ENCODE measurements around the gene UTS2.
A peak's percentile ranks its signal among the peaks of the same experiment; 100 is the strongest.

The UTS2 gene

DNA sequence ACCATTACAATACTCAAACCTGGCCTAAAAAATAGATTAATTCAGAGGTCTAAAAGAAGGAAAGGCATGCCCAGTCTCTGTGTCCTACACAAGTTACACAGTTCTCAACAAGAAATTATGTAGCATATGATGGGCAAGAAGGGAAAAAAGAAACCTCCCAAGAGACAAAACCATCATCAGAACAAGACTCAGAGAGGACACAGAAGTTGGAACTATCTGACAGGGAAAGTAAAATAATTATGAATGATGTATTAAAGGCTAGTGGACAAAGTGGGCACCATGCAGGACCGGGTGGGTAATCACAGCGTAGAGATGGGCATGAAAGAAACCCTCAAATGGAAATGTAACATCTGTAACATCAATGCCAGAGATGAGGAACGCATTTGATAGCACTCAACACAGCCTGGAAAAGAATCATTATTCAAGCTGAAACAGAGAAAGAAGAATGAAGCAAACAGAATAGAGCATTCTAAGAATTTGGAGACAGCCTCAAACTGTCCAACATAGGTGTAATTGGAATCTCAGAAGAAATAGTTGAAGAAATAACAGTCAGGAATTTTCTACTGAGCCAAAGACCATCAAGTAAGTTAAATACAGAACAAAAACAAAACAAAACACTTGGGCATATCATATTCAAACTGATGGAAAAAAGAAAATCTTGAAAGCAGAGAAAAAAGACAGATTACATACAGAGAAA, 39.0 kb downstream of the UTS2 start:
- H3K9me3 ChIP-seq (ENCODE audit: low read depth, low read length), result peaks cover 4% of the 10 kb centered on the region; the same call in 1 of the 2 replicates
- no peak for TF ChIP-seq EZH2 (IDR thresholded peaks at IDR 0.05)
- TF ChIP-seq POLR2AphosphoS5 (IDR thresholded peaks at IDR 0.05; ENCODE audit: borderline replicate concordance, low read depth, low read length), result no peak
- H3K9ac ChIP-seq (ENCODE audit: insufficient read length), result no peak overlapping the region
- H3K4me3 ChIP-seq, result no peak overlapping the region
- DNase-seq (ENCODE audit: low read depth, low spot score), result no peak
- no peaks in the 10 kb centered on the region; the same call in 1 of the 2 replicates for H3K36me3 ChIP-seq (ENCODE audit: insufficient read depth, low read length)
- H3K27ac ChIP-seq, result no peak overlapping the region

DNA sequence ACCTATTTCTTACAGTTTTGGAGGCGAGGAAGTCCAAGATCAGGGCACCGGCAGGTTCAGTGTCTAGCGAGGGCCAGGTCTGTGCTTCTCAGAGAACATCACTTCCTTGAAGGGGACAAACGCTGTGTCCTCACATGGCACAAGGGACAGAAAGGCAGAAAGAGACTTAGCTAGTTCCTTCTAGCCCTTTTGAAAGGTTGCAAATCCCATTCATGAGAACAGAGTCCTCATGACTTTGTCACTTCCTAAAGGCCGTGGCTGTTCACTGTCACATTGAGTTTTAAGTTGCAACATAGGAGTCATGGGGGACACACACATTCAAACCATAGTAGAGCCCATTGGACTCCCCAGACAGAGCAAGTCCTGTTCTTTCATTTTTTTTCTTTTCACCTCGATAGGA, 41.4 kb downstream of the UTS2 start:
- no peak for DNase-seq (ENCODE audit: low read depth, low spot score)

DNA sequence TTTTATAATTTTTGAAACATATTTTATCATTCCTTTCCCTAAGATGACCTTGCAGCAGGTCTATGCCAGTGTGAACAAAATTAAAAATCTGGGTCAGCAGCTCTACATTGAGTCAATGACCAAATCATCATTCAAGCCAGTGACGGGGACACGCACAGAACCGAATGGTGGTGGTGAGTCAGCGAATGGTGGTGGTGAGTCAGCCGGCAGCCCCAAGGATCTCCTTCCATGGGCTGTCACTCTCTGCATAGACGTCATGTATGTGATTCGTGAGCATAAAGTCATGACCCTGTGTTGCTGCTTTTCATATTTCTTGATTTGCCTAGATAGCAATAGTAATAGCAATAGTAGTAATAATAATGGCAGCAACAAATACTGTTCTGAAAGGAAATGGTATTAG, 42.5 kb downstream of the UTS2 start:
- TF ChIP-seq FOXP2 (optimal IDR thresholded peaks at IDR 0.05; ENCODE audit: control extremely low read depth, extremely low read length, insufficient read depth), result no peak
- TF ChIP-seq EZH2 (IDR thresholded peaks at IDR 0.05), result no peak
- TF ChIP-seq POLR2AphosphoS5 (IDR thresholded peaks at IDR 0.05; ENCODE audit: borderline replicate concordance, low read depth, low read length), result no peak
- Histone ChIP-seq H3K4me3 (no peak overlapping the region), H3K9me3 (ENCODE audit: low read depth, low read length) (peaks cover 6% of the 10 kb centered on the region; the same call in 1 of the 2 replicates), H3K27ac (no peak overlapping the region), H3K9ac (ENCODE audit: insufficient read length) (no peak overlapping the region), H3K36me3 (ENCODE audit: insufficient read depth, low read length) (no peaks in the 10 kb centered on the region; the same call in 1 of the 2 replicates)
- DNase-seq (ENCODE audit: low read depth, low spot score), result no peak

More for the DNA sequence above, 41.4 kb downstream of the UTS2 start:
- H3K27ac ChIP-seq, result no peak overlapping the region
- H3K36me3 ChIP-seq (ENCODE audit: insufficient read depth, low read length), result no peaks in the 10 kb centered on the region; the same call in 1 of the 2 replicates
- no peak overlapping the region for H3K4me3 ChIP-seq
- TF ChIP-seq EZH2 (IDR thresholded peaks at IDR 0.05) (no peak), POLR2AphosphoS5 (IDR thresholded peaks at IDR 0.05; ENCODE audit: borderline replicate concordance, low read depth, low read length) (no peak), FOXP2 (optimal IDR thresholded peaks at IDR 0.05; ENCODE audit: control extremely low read depth, extremely low read length, insufficient read depth) (no peak)
- peaks cover 6% of the 10 kb centered on the region; the same call in 1 of the 2 replicates for H3K9me3 ChIP-seq (ENCODE audit: low read depth, low read length)
- no peak overlapping the region for H3K9ac ChIP-seq (ENCODE audit: insufficient read length)

DNA sequence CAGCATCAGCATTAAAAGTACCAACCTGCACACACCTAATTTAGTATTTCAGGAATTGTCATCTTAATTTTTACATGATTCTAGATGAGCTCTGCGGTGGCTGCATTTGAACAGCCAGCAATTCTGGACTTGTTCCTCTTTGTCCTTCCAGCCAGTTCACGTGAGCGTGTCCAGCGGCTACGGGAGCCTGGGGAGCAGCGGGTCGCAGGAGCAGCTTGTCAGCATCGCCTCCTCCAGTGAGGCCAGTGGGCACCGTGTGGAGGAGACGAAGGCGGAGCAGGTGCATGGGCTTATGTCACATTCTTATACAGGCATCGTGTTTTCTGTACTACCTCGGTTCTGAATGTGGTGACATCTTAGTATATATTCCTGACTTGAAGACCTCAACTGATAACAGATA, 43.1 kb downstream of the UTS2 start:
- TF ChIP-seq FOXP2 (optimal IDR thresholded peaks at IDR 0.05; ENCODE audit: control extremely low read depth, extremely low read length, insufficient read depth) (no peak), POLR2AphosphoS5 (IDR thresholded peaks at IDR 0.05; ENCODE audit: borderline replicate concordance, low read depth, low read length) (no peak), EZH2 (IDR thresholded peaks at IDR 0.05) (no peak)
- H3K36me3 ChIP-seq (ENCODE audit: insufficient read depth, low read length), result no peaks in the 10 kb centered on the region; the same call in 1 of the 2 replicates

DNA sequence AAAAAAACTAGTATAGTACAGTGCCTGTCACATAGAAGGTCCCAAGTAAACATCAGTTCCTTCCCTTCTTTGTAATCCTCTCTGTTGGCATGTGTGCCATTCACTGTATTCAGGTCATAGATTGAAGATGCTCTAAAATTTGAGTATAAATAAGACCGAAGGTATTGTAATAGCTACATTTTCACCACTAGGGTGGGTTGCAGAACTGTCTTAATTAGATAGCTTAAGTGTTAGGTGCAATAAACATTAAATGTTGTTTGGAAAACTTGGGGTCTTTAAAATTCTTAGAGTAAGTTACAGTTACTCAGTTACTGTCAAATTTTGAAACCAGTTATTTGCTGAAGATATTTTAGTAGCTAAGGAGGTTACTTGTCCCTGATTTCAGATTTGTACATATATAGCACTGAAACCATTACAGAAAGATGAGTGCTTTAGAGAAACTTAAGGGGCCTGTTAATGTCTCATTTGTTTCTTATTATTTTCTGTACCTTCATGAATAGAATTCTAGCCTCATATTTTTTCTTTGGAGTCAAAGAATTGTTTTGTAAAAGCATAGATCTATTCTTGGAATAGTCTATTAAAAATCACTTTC, 44.5 kb downstream of the UTS2 start:
- TF ChIP-seq EZH2 (IDR thresholded peaks at IDR 0.05) (no peak), FOXP2 (optimal IDR thresholded peaks at IDR 0.05; ENCODE audit: control extremely low read depth, extremely low read length, insufficient read depth) (no peak), POLR2AphosphoS5 (IDR thresholded peaks at IDR 0.05; ENCODE audit: borderline replicate concordance, low read depth, low read length) (no peak)
- Histone ChIP-seq H3K9ac (ENCODE audit: insufficient read length) (peak overlapping the region; percentile 32), H3K27ac (no peak overlapping the region), H3K36me3 (ENCODE audit: insufficient read depth, low read length) (no peaks in the 10 kb centered on the region; the same call in 1 of the 2 replicates), H3K9me3 (ENCODE audit: low read depth, low read length) (0 out of 2 replicates have a peak, but pooled peaks cover 3% of the 10 kb centered on the region), H3K4me3 (no peak overlapping the region)
- DNase-seq (ENCODE audit: low read depth, low spot score), result peak; percentile 14

More for the DNA sequence above, 43.1 kb downstream of the UTS2 start:
- no peak overlapping the region for H3K4me3 ChIP-seq
- no peak for DNase-seq (ENCODE audit: low read depth, low spot score)
- H3K9me3 ChIP-seq (ENCODE audit: low read depth, low read length), result peaks cover 6% of the 10 kb centered on the region; the same call in 1 of the 2 replicates
- H3K9ac ChIP-seq (ENCODE audit: insufficient read length), result no peak overlapping the region
- H3K27ac ChIP-seq, result no peak overlapping the region

DNA sequence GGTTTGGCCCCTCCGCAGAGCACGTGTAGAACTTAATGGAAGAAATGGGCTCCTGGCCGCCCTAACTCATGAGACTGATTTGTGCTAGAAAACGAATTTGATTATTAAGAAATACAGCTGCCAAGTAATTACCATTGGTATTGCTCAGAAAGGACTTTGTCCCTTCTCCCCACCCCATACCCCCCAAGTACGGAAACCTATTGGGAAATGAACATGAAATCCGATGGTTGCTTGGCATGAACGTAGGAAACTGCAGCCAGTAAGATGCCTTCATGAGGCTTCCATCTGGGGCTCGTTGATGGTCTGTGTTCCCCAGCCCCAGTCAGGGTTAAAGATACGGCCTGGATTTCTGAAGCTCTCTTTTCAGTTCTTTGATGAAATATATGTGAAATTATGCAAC, 47.4 kb downstream of the UTS2 start:
- Histone ChIP-seq H3K27ac (no peak overlapping the region), H3K9ac (ENCODE audit: insufficient read length) (no peak overlapping the region), H3K4me3 (no peak overlapping the region), H3K36me3 (ENCODE audit: insufficient read depth, low read length) (no peaks in the 10 kb centered on the region), H3K9me3 (ENCODE audit: low read depth, low read length) (0 out of 2 replicates have a peak, but pooled peaks cover 3% of the 10 kb centered on the region)
- TF ChIP-seq EZH2 (IDR thresholded peaks at IDR 0.05), result no peak
- TF ChIP-seq POLR2AphosphoS5 (IDR thresholded peaks at IDR 0.05; ENCODE audit: borderline replicate concordance, low read depth, low read length), result no peak
- TF ChIP-seq FOXP2 (optimal IDR thresholded peaks at IDR 0.05; ENCODE audit: control extremely low read depth, extremely low read length, insufficient read depth), result no peak
- DNase-seq (ENCODE audit: low read depth, low spot score), result no peak
